ENCODE data around the gene NLRP6. TPM values are rescaled to one million over a fixed set of nuclear protein-coding genes. Genes with fewer than 3 reads are reported as not detected.
A peak's percentile ranks its signal among the peaks of the same experiment; 100 is the strongest.
"Not testable (repeated sequence)": the region's sequence is repeated elsewhere in the genome, so short reads cannot be mapped to it uniquely, and the experiment has no call there.

NLRP6 gene
- total RNA-seq, 4 donors from 2014 or later: 0.13 to 2.2 (median 0.42) TPM; not detected in 1

- no peak for DNase-seq (ENCODE audit: extremely low spot score)
- 92% methylated on average over 17 of the region's 17 CpGs for WGBS
- intact Hi-C loops (cut with DNase I): no loop called here
Measured at GRCh38 chr11:306645-307371, 28.6 kb downstream of the NLRP6 start.

DNA sequence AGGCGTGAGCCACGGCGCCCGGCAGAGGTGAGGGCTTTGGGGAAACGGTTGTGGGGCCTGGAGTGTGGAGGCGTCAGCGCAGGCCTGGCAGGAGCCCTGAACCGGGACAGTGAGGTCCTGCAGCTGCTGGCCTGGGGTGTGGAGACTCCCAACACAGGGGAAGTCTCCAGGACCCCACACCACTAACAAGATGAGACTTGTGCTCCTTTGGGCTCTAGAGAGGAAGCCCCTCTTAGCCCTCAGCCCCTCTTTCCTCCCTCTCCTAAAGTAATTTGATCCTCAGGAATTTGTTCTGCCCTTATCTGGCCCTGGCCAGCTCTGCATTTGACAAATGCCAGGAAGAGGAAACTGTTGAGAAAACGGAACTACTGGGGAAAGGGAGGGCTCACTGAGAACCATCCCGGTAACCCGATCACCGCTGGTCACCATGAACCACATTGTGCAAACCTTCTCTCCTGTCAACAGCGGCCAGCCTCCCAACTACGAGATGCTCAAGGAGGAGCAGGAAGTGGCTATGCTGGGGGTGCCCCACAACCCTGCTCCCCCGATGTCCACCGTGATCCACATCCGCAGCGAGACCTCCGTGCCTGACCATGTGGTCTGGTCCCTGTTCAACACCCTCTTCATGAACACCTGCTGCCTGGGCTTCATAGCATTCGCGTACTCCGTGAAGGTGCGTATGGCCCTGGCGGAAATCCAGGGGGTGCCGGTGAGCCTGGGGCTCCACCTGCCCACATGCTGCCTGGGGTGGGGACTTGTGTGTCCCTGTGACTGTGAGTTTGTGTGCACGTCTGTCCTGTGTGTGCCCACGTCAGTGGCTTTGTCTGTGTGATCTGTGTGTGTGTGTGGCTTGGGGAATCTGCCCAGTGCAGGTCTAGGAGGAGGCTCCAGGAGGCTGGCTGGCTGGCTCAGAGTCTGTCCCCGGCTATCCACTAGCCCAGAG, 29.8 kb downstream of the NLRP6 start, which contains the start of gene IFITM2:
IFITM2 (plus strand) TSS at position 51 of the 943 bp plus-strand sequence; CDS start at position 428, 377 bp downstream.
- peak; percentile 96 for DNase-seq (ENCODE audit: extremely low spot score)
- H3K9me3 ChIP-seq; H3K27me3 ChIP-seq; intact Hi-C loops (cut with DNase I); H3K36me3 ChIP-seq: not testable (repeated sequence)
- H3K27ac ChIP-seq (replicated peaks in 1 of 4): peak within 1 kb of the TSS; percentile 73 to 90 (median 80)
- 32% methylated on average over 3 of the region's 28 CpGs for WGBS
- peak within 1 kb of the TSS; percentile 48 to 64 (median 53) for H3K4me3 ChIP-seq
- peaks cover 27 to 59% (median 49%) of the 10 kb centered on the region in 4 donors for H3K4me1 ChIP-seq
- TF ChIP-seq EP300 (IDR thresholded peaks at IDR 0.05) (peak; percentile 47), POLR2A (IDR thresholded peaks at IDR 0.05; ENCODE audit: low read depth) (peak; percentile 44), POLR2AphosphoS5 (IDR thresholded peaks at IDR 0.05) (peak; percentile 80 to 94)
- TF ChIP-seq, protein P1, sequence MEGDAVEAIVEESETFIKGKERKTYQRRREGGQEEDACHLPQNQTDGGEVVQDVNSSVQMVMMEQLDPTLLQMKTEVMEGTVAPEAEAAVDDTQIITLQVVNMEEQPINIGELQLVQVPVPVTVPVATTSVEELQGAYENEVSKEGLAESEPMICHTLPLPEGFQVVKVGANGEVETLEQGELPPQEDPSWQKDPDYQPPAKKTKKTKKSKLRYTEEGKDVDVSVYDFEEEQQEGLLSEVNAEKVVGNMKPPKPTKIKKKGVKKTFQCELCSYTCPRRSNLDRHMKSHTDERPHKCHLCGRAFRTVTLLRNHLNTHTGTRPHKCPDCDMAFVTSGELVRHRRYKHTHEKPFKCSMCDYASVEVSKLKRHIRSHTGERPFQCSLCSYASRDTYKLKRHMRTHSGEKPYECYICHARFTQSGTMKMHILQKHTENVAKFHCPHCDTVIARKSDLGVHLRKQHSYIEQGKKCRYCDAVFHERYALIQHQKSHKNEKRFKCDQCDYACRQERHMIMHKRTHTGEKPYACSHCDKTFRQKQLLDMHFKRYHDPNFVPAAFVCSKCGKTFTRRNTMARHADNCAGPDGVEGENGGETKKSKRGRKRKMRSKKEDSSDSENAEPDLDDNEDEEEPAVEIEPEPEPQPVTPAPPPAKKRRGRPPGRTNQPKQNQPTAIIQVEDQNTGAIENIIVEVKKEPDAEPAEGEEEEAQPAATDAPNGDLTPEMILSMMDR (IDR thresholded peaks at IDR 0.05): peak in 1 of 3 experiments; percentile 4

More at GRCh38 chr11:306645-307371, 28.6 kb downstream of the NLRP6 start:
- H3K27ac ChIP-seq (replicated peaks in 1 of 4): peak overlapping the region; percentile 38 to 90 (median 80)
- no peak for TF ChIP-seq POLR2A (IDR thresholded peaks at IDR 0.05; ENCODE audit: low read depth)
- TF ChIP-seq, protein P1 (IDR thresholded peaks at IDR 0.05): no peak
- no peak for TF ChIP-seq POLR2AphosphoS5 (IDR thresholded peaks at IDR 0.05)
- TF ChIP-seq EP300 (IDR thresholded peaks at IDR 0.05): no peak
- no peaks in the 10 kb centered on the region for H3K27me3 ChIP-seq
- no peaks in the 10 kb centered on the region for H3K36me3 ChIP-seq
- no peak overlapping the region for H3K4me3 ChIP-seq
- peaks cover 25 to 47% (median 37%) of the 10 kb centered on the region in 4 donors for H3K4me1 ChIP-seq
- H3K9me3 ChIP-seq: no peaks in the 10 kb centered on the region

DNA sequence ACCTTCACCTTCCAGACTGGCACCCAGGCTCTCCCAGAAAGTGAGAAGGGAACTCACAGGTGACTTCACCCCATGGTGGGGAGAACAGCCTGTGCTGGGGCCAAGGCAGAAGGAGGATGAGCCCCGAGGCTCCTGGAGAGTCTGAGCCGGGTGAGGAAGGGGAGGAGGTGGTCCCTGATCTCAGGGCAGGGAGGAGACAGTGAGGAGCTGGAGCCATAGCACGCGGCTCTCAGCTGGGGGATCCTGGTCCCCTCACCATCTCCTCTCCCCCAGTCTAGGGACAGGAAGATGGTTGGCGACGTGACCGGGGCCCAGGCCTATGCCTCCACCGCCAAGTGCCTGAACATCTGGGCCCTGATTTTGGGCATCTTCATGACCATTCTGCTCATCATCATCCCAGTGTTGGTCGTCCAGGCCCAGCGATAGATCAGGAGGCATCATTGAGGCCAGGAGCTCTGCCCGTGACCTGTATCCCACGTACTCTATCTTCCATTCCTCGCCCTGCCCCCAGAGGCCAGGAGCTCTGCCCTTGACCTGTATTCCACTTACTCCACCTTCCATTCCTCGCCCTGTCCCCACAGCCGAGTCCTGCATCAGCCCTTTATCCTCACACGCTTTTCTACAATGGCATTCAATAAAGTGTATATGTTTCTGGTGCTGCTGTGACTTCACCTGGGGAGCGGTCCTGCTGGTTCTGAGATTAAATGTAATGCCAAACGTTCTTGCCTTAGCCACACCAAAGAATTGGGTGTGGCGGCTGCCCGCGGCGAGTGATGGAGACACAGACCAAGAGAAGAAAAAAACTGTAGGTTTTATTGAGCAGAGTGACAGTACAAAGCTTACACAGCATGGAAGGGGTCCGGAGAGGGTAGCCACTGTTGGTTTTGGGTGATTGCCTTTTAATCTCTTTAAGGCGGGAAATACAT, 30.8 kb downstream of the NLRP6 start:
- WGBS: 73% methylated on average over 18 of the region's 24 CpGs
- H3K36me3 ChIP-seq; H3K27me3 ChIP-seq; DNase-seq (ENCODE audit: extremely low spot score); H3K9me3 ChIP-seq; intact Hi-C loops (cut with DNase I): not testable (repeated sequence)
- H3K4me1 ChIP-seq: peaks cover 33 to 65% (median 56%) of the 10 kb centered on the region in 4 donors
- peak overlapping the region; percentile 48 to 64 (median 53) for H3K4me3 ChIP-seq
- peak overlapping the region; percentile 73 to 90 (median 80) for H3K27ac ChIP-seq (replicated peaks in 1 of 4)

DNA sequence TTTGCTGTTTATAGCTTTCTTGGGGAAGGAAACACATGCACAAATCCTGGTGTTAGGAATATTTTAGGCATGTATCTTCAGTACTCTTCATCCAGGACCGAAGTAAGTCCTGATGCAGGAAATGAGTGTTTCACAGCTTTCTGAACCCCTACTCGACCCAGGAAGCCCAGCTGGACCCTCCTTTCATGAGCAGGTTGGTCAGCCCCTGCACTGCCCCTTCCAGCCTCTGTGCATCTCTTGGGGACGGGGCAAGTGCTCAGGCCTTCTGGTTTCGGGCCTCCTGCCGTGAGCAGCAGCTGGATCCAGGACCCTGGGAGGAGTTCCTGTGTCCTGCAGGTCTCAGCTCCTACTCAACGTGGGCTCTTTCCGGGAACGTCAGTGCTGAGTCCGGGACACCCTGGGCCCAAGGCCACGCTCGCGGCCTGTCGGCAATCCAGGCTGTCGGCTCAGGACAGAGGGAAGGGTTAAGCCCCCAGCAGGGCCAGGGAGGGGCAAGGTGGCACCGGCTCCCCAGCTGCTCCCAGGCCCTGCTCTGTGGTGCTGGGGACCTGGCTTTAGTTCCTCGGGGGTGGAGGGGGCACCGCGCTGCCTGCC, 31.9 kb downstream of the NLRP6 start:
- H3K36me3 ChIP-seq; intact Hi-C loops (cut with DNase I); H3K9me3 ChIP-seq; H3K27me3 ChIP-seq; DNase-seq (ENCODE audit: extremely low spot score): not testable (repeated sequence)
- Histone ChIP-seq H3K4me1 (peaks cover 27 to 58% (median 51%) of the 10 kb centered on the region in 4 donors), H3K4me3 (peak overlapping the region; percentile 48 to 64 (median 53)), H3K27ac (replicated peaks in 1 of 4) (peak overlapping the region; percentile 73 to 90 (median 80))
- 7% methylated on average over 5 of the region's 18 CpGs for WGBS

GRCh38 chr11:311013-311748, 33.0 kb downstream of the NLRP6 start:
- peak overlapping the region; percentile 40 to 58 (median 47) for H3K4me3 ChIP-seq
- intact Hi-C loops (cut with DNase I); DNase-seq (ENCODE audit: extremely low spot score); H3K36me3 ChIP-seq; H3K9me3 ChIP-seq: not testable (repeated sequence)
- peaks cover 0 to 13% (median 4%) of the 10 kb centered on the region in 4 donors for H3K27me3 ChIP-seq
- peaks cover 21 to 61% (median 55%) of the 10 kb centered on the region in 4 donors for H3K4me1 ChIP-seq
- WGBS: 7% methylated on average over 13 of the region's 71 CpGs
- H3K27ac ChIP-seq (replicated peaks in 1 of 4): peak overlapping the region; percentile 76 to 86 (median 78)

Measured in esophagus muscularis mucosa (tissue), 4 donors.